GM12874 (cell line): ENCODE measurements around the gene CAGE1.

ENCODE experiments used
- CTCF ChIP-seq: IDR thresholded peaks from 2 replicates; pipeline ENCODE4 v1.5.1; 2011; ENCODE audit warnings: low read depth, mild to moderate bottlenecking, control low read depth, low read length, moderate library complexity; ENCODE audit not compliant: insufficient read depth

The CAGE1 gene

GRCh38 chr6:7304821-7305220 is 84.7 kb downstream of the CAGE1 start:
- no peak for TF ChIP-seq CTCF

- TF ChIP-seq CTCF = no peak
These were observed 87.8 kb downstream of the CAGE1 start for GRCh38 chr6:7301702-7302101.

GRCh38 chr6:7300926-7301325 is 88.6 kb downstream of the CAGE1 start:
- TF ChIP-seq CTCF = no peak

- no peak for TF ChIP-seq CTCF
These were observed 91.4 kb downstream of the CAGE1 start for GRCh38 chr6:7298113-7298512.

GRCh38 chr6:7296602-7297001 is 92.9 kb downstream of the CAGE1 start:
- TF ChIP-seq CTCF = no peak

- no peak for TF ChIP-seq CTCF
These were observed 93.6 kb downstream of the CAGE1 start for GRCh38 chr6:7295916-7296315.

GRCh38 chr6:7292596-7293255 is 96.8 kb downstream of the CAGE1 start:
- no peak for TF ChIP-seq CTCF
